ENCODE measurements around the gene NKX6-2. TPM values are rescaled to one million over a fixed set of nuclear protein-coding genes. Genes with fewer than 3 reads are reported as not detected.

The NKX6-2 gene
- total RNA-seq, 2 experiments from 2014 or later, result not detected

GRCh38 chr10:132733926-132734325 is 52.0 kb downstream of the NKX6-2 start:
- DNase-seq (no peak), ATAC-seq (no peak)
- H3K4me1 Mint-ChIP-seq (ENCODE audit: low read depth), result no peaks in the 10 kb centered on the region
- intact Hi-C loops (cut with micrococcal nuclease), result no loop called here
- H3K4me3 Mint-ChIP-seq, result no peak overlapping the region
- peaks cover 1% of the 10 kb centered on the region for H3K36me3 Mint-ChIP-seq (ENCODE audit: low read depth)
- ChIA-PET POLR2A (no interaction called here), CTCF (no interaction called here)
- H3K9me3 Mint-ChIP-seq, result no peaks in the 10 kb centered on the region
- H3K27me3 Mint-ChIP-seq, result no peaks in the 10 kb centered on the region
- H3K27ac Mint-ChIP-seq, result no peak overlapping the region
- TF ChIP-seq, protein P1, sequence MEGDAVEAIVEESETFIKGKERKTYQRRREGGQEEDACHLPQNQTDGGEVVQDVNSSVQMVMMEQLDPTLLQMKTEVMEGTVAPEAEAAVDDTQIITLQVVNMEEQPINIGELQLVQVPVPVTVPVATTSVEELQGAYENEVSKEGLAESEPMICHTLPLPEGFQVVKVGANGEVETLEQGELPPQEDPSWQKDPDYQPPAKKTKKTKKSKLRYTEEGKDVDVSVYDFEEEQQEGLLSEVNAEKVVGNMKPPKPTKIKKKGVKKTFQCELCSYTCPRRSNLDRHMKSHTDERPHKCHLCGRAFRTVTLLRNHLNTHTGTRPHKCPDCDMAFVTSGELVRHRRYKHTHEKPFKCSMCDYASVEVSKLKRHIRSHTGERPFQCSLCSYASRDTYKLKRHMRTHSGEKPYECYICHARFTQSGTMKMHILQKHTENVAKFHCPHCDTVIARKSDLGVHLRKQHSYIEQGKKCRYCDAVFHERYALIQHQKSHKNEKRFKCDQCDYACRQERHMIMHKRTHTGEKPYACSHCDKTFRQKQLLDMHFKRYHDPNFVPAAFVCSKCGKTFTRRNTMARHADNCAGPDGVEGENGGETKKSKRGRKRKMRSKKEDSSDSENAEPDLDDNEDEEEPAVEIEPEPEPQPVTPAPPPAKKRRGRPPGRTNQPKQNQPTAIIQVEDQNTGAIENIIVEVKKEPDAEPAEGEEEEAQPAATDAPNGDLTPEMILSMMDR (IDR thresholded peaks at IDR 0.05), result no peak

Other genes with a start within 250 kb of the NKX6-2 start
- 10 to 100 TPM in 1 of 2 experiments, 1 to 10 TPM in 1; 9.6 to 10.4 TPM for gene INPP5A, start 248.4 kb downstream of the NKX6-2 start, total RNA-seq
- gene CFAP46, start 156.4 kb upstream of the NKX6-2 start, total RNA-seq, result under 1 TPM in 1 of 2 experiments, not detected in 1; 0.34 TPM

Measured in activated CD8-positive, alpha-beta T cell treated with anti-CD3 and anti-CD28 coated beads for 36 hours (primary cell).